ENCODE results near the gene IGBP1. TPM values are rescaled to one million over a fixed set of nuclear protein-coding genes. Genes with fewer than 3 reads are reported as not detected.

Gene IGBP1
- total and polyA plus RNA-seq, 9 of the 15 experiments (the other 6 are each of a cell fraction or from before 2014, with no cell fraction given): 36.6 to 91.5 (median 52.8) TPM

- DNase-seq (ENCODE audit: extremely low read depth in 1 of 4, low spot score in 3 of 4): no peak
- BruUV-seq (replicated peaks): no TSS peak
- CTCF ChIA-PET (ENCODE audit: low intra/inter-chr PET ratio): no interaction called here
- TF ChIP-seq PHB2 (IDR thresholded peaks at IDR 0.05; ENCODE audit: low read depth) (no peak), KDM4B (IDR thresholded peaks at IDR 0.05; ENCODE audit: borderline replicate concordance in 2 of 2, low read depth in 1 of 2) (no peak), KHSRP (IDR thresholded peaks at IDR 0.05) (no peak), TEAD1 (CRISPR knock-in tag; IDR thresholded peaks at IDR 0.05) (no peak), RBM15 (IDR thresholded peaks at IDR 0.05; ENCODE audit: insufficient read depth, low read length) (no peak), CXXC5 (CRISPR knock-in tag; IDR thresholded peaks at IDR 0.05) (no peak), BHLHE40 (IDR thresholded peaks at IDR 0.05; ENCODE audit: low read length) (no peak), ZNF134 (CRISPR knock-in tag; conservative IDR thresholded peaks at IDR 0.05) (no peak), ZKSCAN1 (IDR thresholded peaks at IDR 0.05; ENCODE audit: low read depth, low read length) (no peak), ILK (tag; IDR thresholded peaks at IDR 0.05; ENCODE audit: borderline replicate concordance, low read depth) (no peak), MTA1 (IDR thresholded peaks at IDR 0.05; ENCODE audit: borderline replicate concordance) (no peak), ZBTB17 (CRISPR knock-in tag; IDR thresholded peaks at IDR 0.05) (no peak), CREB3L1 (IDR thresholded peaks at IDR 0.05; ENCODE audit: borderline replicate concordance, low read depth) (no peak)
- TF ChIP-seq, protein P1, sequence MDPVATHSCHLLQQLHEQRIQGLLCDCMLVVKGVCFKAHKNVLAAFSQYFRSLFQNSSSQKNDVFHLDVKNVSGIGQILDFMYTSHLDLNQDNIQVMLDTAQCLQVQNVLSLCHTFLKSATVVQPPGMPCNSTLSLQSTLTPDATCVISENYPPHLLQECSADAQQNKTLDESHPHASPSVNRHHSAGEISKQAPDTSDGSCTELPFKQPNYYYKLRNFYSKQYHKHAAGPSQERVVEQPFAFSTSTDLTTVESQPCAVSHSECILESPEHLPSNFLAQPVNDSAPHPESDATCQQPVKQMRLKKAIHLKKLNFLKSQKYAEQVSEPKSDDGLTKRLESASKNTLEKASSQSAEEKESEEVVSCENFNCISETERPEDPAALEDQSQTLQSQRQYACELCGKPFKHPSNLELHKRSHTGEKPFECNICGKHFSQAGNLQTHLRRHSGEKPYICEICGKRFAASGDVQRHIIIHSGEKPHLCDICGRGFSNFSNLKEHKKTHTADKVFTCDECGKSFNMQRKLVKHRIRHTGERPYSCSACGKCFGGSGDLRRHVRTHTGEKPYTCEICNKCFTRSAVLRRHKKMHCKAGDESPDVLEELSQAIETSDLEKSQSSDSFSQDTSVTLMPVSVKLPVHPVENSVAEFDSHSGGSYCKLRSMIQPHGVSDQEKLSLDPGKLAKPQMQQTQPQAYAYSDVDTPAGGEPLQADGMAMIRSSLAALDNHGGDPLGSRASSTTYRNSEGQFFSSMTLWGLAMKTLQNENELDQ (CRISPR knock-in tag; IDR thresholded peaks at IDR 0.05; ENCODE audit: borderline replicate concordance): no peak
- TF ChIP-seq, protein P2, sequence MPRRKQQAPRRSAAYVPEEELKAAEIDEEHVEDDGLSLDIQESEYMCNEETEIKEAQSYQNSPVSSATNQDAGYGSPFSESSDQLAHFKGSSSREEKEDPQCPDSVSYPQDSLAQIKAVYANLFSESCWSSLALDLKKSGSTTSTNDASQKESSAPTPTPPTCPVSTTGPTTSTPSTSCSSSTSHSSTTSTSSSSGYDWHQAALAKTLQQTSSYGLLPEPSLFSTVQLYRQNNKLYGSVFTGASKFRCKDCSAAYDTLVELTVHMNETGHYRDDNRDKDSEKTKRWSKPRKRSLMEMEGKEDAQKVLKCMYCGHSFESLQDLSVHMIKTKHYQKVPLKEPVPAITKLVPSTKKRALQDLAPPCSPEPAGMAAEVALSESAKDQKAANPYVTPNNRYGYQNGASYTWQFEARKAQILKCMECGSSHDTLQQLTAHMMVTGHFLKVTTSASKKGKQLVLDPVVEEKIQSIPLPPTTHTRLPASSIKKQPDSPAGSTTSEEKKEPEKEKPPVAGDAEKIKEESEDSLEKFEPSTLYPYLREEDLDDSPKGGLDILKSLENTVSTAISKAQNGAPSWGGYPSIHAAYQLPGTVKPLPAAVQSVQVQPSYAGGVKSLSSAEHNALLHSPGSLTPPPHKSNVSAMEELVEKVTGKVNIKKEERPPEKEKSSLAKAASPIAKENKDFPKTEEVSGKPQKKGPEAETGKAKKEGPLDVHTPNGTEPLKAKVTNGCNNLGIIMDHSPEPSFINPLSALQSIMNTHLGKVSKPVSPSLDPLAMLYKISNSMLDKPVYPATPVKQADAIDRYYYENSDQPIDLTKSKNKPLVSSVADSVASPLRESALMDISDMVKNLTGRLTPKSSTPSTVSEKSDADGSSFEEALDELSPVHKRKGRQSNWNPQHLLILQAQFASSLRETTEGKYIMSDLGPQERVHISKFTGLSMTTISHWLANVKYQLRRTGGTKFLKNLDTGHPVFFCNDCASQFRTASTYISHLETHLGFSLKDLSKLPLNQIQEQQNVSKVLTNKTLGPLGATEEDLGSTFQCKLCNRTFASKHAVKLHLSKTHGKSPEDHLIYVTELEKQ (CRISPR knock-in tag; IDR thresholded peaks at IDR 0.05): no peak
These were observed 5.2 kb upstream of the IGBP1 start for GRCh38 chrX:70128071-70128470.

More at GRCh38 chrX:70128071-70128470, 5.2 kb upstream of the IGBP1 start:
- H4K20me1 ChIP-seq (replicated peaks; ENCODE audit: control insufficient read depth, insufficient read depth, low read length): no peaks in the 10 kb centered on the region
- no peak overlapping the region; a peak in 1 of 4 replicates for H3K9ac ChIP-seq (ENCODE audit: insufficient read depth in 1 of 2, low read depth in 2 of 2, low read length in 2 of 2)
- H3K27ac ChIP-seq (ENCODE audit: extremely low read depth, low read depth, low read length): no peak overlapping the region
- H2AFZ ChIP-seq (ENCODE audit: low read depth, low read length): no peak overlapping the region
- 7% methylated on average over 4 of the region's 9 CpGs for WGBS (ENCODE audit: insufficient coverage, low coverage, missing lambda C conversion rate)
- H3K27me3 ChIP-seq (ENCODE audit: control insufficient read depth in 2 of 2, insufficient read depth in 2 of 2, low read length in 2 of 2): peaks cover 0 to 6% of the 10 kb centered on the region in 2 experiments; a peak in 1 of 5 replicates
- H3K9me1 ChIP-seq (ENCODE audit: control insufficient read depth, insufficient read depth, low read length): no peaks in the 10 kb centered on the region
- H3K4me1 ChIP-seq (replicated peaks in 1 of 2; ENCODE audit: control insufficient read depth in 2 of 2, insufficient read depth in 2 of 2, low read length in 2 of 2): peaks cover 0 to under 1% of the 10 kb centered on the region in 2 experiments; a peak in 3 of 5 replicates
- no peak overlapping the region for H3K4me2 ChIP-seq (ENCODE audit: insufficient read depth, low read length)
- ATAC-seq (no peak; the same call in 2 of the 3 replicates), FAIRE-seq (no peak)
- H3K9me3 ChIP-seq (replicated peaks; ENCODE audit: control insufficient read depth, insufficient read depth, low read depth, low read length): no peaks in the 10 kb centered on the region
- H3K36me3 ChIP-seq (ENCODE audit: control insufficient read depth, insufficient read depth, low read length): no peaks in the 10 kb centered on the region
- POLR2A ChIA-PET: no interaction called here
- H3K4me3 ChIP-seq: no peak overlapping the region
- in situ Hi-C loops (cut with MboI) (no loop called here), intact Hi-C loops (cut with micrococcal nuclease) (no loop called here)
- H3K79me2 ChIP-seq (ENCODE audit: control insufficient read depth, insufficient read depth, low read length): no peaks in the 10 kb centered on the region

Measured in K562 (cell line).